Stimulated activated naive CD4-positive, alpha-beta T cell (primary cell): Measurements from ENCODE around the gene SIPA1.

Source experiments
- DNase-seq, 6 experiments: peaks; one replicate each; lab custom pipeline; 2025; lab: John Stamatoyannopoulos, UW

Gene SIPA1

DNA sequence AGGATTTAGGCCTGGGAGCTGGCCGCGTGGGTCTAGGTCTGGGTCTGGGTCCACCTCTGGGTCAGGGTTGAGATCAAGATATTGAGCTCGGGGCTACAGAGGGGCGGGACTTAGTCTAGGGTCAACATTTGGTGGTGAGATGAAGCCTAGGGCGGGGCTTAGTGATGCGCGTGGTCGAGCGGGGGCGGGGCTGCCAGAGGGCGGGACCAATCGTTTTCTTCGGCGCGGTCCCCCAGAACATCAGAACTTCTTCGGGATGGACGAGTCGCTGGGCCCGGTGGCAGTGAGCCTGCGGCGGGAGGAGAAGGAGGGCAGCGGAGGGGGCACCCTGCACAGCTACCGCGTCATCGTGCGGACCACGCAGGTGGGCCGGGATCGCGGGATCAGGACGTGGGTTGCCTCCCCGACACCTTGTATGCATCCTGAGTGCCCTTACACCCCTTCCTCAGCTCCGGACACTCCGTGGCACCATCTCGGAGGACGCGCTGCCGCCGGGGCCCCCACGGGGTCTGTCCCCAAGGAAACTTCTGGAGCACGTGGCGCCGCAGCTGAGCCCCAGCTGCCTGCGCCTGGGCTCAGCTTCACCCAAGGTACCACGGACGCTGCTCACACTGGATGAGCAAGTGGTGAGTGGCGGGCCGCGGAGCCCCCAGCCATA is 4.2 kb downstream of the SIPA1 start:
- DNase-seq = no peak

DNA sequence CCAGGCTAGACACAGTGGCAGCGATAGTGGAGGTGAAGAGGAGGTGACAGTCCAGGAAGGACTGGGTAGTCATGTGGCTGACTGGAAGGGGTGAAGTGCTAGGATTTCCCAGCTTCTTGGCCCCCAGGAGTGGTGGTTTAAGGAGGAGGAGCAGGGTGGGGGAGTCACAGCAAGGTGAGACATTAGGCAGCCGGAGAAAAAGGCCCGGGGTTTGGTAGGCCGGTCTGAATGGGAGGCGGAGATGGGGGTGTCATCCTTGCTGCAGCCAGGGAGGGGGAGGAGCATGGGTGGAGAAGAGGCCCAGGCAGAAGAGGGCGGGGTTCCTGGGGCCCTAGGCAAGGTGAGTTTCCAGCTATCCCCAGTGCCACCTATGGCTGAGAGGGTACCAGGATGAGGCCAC is 6.1 kb downstream of the SIPA1 start:
- DNase-seq = no peak

DNA sequence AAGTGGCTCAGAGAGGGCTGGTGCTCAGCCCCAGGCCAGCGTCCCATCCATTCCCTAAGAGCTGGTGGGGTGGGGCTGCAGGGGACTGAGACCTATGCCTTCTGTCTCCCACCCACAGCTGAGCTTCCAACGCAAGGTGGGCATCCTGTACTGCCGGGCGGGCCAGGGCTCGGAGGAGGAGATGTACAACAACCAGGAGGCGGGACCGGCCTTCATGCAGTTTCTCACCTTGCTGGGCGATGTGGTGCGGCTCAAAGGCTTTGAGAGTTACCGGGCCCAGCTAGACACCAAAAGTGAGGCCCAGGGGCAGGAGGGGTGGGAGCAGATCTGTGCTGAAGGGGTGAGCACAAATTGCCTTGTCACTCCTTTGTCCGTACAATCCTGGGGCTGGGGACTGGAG is 6.9 kb downstream of the SIPA1 start:
- DNase-seq = no peak

DNA sequence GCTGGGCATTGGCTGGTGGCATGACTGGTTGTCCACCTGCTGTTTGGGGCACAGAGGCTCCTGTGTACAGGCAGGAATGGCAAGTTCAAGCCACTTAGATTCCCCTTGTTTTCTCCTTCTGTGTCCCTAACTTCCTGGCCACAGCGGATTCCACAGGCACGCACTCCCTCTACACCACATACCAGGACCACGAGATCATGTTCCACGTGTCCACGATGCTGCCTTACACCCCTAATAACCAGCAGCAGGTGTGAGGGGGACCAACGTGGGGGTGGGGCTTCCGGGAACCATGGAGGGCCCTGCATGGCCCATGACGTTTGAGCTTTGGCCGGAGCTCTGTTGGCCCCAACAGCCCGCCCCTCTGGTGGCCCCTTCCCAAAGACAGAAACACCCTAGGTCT is 7.8 kb downstream of the SIPA1 start:
- no peak for DNase-seq

DNA sequence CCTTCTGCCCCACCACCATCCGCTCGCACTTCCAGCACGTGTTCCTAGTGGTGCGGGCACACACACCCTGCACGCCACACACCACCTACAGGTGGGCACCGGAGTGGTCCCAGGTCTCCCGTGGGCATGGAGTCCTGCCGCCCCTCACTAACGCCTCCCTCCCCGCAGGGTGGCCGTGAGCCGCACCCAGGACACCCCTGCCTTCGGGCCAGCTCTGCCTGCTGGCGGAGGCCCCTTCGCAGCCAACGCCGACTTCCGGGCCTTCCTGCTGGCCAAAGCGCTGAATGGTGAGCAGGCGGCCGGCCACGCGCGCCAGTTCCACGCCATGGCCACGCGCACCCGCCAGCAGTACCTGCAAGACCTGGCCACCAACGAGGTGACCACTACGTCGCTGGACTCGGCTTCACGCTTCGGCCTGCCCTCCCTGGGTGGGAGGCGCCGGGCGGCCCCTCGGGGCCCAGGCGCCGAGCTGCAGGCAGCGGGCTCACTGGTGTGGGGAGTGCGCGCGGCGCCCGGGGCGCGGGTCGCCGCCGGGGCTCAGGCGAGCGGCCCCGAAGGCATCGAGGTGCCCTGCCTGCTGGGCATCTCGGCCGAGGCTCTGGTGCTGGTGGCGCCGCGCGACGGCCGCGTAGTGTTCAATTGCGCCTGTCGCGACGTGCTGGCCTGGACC is 8.5 kb downstream of the SIPA1 start:
- DNase-seq = no peak

DNA sequence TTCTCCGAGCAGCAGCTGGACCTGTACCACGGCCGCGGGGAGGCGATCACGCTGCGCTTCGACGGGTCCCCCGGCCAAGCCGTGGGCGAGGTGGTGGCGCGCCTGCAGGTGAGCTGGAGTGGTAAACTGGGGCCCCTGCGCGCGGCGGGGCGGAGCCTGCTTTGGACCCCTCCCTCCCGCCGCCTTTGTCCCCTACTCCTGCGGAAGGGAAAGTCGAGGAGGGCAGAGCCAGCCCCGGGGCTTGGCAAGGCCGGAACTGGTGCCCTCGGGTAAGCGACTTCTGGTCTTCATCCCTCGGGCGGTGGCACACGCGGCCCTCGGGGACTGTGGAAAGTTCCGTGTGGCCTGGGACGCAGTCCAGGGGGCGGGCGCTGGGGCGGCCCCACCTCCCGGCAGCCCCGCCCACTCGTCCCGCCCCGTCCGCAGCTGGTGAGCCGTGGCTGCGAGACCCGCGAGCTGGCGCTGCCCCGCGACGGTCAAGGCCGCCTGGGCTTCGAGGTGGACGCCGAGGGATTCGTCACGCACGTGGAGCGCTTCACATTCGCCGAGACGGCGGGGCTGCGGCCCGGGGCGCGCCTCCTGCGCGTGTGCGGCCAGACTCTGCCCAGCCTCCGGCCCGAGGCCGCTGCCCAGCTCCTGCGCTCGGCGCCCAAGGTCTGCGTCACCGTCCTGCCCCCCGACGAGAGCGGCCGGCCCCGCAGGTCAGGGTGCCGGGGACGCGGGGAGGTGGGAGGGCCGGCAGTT is 9.2 kb downstream of the SIPA1 start:
- DNase-seq = no peak

DNA sequence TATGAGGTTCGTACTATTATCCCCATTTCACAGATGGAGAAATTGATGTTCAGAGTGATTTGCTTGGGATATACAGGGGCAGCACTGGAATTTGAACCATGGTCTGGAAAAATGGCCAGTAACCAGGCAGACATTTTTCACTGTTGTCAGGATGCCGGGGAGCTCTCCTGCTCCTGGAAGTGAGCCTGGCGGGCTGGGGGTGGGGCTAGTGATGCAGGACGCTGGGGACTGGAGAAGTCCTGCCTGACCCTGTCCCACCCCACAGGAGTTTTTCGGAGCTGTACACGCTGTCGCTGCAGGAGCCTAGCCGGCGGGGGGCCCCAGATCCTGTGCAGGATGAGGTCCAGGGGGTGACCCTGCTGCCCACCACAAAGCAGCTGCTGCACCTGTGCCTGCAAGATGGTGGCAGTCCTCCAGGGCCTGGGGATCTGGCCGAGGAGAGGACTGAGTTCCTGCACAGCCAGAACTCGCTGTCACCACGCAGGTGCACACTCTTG is 11.1 kb downstream of the SIPA1 start:
- no peak for DNase-seq

DNA sequence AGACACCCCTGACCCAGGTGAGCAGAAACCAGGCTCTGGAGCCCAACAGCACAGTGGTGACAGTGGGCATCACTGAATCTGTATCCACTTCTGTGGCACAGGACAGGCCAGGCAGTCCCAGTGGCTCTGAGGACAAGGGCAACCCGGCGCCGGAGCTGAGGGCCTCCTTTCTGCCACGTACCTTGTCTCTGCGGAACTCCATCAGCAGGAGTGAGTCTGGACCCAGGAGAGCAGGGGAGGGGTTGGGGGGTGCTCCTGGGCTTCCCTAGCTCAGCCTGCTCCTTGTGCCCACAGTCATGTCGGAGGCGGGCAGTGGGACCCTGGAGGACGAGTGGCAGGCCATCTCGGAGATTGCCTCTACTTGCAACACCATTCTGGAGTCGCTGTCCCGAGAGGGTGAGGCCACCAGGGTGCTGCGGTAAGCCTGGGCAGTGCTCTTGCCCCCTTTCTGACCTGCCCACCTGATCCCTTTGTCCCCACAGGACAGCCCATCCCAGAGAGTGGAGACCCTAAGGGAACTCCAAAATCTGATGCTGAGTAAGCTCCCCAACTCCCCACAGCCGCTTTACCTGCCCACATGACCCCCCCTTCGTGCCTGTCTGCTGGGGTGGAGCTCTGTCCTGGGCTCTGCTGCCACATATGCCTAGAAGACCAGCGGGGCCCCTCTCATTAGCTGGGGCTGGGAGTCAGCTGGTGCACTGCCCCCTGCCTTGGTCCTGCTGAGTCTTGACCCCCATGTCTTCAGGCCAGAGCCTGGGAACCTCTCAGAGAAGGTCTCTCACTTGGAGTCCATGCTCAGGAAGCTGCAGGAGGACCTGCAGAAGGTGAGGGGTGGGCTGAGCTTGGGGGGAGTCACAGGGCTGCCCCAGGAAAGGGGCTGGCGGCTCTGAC is 12.0 kb downstream of the SIPA1 start:
- DNase-seq = no peak

DNA sequence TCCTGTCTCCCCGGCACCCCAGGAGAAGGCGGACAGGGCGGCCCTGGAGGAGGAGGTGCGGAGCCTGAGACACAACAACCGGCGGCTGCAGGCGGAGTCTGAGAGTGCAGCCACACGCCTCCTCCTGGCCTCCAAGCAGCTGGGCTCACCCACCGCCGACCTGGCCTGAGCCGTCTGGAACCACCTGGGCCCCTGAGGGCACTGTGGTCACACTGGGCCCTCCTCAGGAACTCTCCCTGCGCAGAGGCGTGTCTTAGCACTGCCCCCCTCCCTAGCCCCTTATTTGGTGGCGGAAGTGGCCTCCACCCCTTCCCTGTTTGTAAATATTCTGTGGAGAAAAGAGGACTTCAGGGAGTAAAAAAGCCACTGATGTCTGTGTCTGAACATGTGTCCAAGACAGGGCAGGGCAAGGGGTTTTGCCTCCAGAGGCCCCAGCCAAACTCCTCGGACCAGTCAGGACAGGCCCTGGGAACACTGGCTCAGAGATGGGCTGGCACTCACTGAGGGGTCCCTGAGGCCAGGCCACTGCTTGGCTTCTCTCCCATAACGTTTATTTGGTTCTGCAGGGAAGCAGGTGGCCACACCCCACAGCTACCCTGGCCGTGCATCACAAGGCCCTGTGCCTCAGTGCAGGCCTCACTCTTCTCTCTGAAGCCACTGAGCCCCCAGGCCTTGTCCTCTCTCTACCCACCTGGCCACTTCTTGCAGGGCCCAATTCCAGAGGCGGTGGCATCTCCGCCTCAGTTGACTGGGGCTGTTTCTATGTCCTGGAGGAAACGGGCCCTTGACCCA is 12.8 kb downstream of the SIPA1 start:
- DNase-seq = no peak

DNA sequence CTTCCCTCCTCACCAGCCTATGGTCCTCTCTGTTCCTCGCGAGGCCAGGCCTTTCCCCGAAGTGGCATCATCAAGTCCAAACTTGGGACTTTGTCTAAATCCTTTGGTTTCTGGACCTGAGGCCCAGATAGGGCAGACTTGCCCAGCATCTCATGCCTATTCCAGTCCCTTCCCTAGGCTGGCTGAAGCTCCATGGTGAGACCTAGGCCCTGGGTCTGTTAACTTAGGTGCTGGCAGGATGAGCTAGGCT is 13.4 kb downstream of the SIPA1 start:
- no peak for DNase-seq

DNA sequence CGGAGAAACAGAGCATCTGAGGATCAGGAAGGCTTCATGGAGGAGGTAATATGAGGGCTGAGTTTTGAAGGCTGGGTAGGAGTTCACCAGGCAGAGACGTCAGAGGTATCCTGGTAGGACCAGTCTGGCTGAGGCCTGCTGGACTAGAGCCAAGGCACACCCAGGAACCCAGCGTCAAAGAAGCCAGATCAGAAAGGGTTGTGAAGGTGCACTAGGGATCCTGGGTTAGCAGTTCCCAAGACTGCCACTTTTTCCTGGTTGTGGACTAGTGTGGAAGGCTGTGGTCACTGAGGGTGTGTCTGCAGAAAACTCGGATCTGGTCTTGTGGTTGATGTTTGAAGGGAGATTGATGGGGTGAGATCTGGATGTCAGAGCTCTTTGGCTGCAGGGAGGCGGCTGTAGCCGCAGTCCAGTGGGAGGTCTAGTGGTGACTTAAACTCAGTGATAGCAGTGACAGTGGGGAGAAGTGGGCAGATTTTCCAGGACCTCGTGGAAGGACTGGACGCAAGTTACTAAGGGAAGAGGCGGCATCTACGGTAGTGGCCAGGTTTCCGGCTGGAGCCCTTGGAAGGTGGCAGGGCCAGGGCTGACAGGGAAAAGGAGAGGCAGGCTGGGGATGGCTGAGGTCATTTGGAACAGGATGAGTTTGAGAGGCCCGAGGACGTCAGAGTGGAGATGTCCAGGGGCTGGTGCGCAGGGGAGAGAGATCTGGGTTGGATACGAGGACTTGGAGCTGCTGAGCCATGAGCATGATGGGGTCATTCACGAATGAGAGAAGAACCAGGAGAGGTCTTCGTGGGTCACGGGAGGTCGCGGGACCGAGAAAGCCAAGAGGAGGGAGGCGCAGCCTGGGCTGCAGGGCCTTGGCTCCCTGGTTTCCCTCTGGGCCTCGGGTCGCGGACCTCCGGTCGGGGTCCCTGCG is 13.9 kb downstream of the SIPA1 start:
- DNase-seq = peak in 2 of 6 experiments; percentile 31 to 43

DNA sequence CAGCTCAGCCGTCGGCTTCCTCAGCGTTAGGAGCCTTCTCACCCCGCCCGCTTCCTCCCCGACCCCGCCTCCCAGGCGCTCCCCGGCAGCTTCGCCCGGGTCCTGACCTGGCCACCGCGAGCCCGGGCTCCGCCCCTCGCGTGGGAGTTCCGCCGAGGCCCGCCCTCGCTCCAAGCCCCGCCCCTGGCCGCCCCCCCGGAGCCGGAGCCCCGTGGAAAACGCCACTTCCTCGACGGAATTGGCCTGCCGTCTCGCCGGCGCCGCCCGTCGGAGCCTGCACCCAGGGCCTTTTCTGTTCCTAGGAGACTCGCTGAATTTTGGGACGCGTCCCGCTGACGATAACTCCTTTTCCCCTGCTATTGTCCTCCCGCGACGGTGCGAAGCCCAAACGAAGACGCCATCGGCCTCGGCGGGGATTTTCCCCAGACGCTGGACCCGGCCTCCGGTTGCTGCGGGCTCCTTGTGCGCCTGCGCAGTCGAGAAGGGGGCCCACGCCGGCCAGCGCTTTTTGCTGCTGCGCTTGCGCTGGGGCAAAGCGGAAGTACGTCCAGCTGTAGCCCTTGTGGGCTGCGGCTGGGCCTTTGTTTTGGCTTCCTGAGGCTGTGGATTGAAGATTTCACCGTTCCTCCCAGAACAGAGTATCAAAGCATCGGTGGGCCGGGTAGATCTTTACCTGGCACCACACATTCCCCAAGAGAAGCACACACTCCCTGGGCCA is 14.8 kb downstream of the SIPA1 start:
- peak; percentile 90 to 99 (median 96) for DNase-seq

DNA sequence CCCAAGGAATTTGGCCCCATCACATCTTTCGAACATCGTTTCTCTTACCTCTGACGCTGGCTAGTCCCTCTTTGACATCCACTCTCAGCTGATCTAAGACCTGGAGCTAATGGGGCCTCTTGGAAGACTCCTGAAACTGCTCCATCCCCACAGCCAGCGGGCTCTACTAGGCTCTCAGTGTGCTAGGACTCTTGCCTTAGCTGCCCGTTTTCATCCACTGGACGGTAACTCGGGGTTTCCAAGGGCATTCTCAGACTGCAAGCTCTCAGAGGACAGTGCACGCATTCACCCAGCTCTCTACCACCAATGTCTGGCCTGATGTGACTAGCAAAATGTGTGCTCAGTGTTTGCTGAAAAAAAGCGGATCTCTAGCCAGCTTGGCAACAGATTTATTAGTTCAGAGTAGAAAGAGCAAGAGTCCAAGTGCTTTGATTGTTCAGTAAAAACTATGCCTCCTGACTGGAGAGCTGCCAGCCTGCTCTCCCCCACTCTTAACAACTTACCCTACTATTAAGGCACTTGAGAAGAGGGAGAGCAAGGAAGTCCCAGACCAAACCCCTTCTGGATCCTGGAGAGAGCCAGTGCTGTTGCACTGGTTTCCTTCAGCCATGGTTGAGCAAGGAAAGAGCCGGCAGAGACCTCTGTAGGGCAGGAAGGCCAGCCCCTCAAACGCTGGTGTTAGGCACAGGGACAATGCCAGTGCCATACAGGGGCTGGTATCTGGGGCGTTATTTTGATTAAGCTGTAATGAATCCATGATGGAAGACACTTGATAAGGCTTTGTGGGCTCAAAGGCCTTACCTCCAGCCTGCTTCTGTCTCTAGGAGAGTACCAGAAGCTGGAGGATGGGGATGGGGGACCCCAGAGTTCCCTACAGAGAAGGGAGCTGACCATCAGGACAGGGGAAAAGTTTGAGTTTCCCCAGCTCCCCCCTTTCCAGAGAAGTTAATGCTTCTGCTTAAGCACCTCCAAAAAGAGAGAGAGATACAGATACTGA is 15.6 kb downstream of the SIPA1 start:
- peak in 1 of 6 experiments; percentile 63 for DNase-seq

DNA sequence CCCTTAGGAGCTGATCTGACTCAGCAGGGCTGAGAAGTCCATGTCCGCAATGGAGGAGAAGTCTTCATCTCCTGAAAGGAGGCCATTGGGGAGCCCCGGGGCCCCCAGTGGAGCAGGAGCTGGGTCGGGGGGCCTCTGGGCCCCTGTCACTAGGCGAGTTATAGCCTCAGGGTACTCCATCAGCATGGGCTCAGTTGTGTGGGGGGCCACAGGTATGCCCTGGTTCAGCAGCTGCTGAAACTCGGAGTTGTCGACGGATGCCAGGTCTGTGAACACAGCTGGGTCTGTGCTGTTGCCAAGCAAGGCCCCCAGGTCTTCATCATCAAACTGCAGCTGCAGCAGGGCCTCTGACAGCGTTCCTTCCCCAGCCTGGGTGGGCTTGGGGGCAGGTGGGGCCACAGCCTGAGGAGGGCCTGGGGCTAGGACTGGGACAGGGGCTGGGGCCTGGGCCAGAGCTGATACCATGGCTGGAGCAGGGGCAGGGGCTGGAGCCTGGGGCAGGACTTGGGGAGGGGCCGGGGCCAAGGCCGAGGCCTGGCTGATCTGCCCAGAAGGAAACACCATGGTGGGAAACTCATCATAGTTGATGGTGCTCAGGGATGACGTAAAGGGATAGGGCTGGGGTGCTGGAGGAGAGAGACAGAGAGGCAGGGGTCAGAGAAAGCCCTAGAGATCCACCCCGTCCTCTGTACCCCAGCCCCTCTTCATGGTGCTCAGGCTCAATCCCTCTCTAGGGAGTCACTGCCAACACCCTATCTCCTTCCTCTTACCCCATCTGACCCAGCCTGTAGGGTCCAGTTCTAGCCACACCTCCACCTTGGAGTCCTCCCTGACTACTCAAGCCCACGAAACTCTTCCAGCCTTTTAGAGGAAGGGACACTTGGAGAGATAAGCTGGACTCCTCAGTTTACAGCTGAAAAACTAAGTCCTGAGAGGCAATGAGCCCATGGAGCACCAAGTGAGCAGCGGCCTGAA is 16.8 kb downstream of the SIPA1 start:
- no peak for DNase-seq

DNA sequence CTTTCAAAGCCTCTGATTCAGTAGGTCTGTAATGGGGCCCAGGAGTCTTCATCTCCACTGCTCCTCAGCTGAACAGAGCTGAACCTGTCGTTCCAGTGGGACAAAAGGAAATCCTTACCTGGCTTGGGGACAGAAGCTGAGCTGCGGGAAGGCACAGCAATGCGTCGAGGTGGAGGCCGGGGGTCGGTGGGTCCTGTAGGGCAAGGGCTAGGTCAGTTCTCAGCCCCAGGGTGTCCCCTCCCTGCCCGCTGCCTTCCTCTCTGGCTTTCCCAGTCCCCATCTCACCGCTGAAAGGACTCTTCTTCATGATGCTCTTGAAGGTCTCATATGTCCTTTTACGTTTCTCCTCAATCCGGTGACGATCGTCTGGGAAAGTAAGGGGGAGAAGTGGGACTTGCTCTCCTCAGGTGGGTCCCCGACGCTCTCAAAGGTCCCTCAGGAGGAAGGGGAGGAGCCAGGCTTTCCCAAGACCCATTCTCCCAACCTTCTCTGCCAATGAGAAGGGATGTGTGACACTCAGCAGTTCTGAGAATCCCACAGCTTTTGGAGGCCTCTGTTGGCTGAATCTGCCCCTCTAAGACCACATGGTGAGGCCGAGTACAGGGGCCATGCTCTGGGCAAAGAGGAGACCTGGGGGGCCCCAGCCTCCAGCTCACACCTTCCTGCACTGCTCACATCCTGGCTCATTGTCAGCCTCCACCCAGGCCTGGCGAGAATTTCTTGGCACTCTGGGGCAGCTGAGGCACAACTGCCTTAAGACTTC is 17.9 kb downstream of the SIPA1 start:
- DNase-seq = no peak

DNA sequence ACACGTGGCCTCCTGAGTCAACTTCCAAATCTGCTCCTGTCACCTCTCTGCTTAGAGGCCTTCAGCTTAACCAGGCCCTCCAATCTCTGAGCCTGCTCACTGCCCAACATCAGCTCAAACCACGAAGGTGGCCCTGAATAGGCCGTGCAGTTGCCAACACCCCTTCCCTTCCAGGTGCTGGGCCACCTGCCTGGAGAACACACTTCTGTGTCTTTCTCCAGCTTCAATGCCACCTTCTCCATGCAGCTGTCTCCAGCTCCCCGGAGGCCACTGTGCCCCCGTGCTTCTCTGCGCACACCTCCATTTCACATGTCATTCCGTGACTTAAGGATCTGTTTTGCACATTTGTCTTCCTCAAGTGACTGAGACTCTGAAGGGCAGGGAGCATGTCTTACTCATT is 19.5 kb downstream of the SIPA1 start:
- no peak for DNase-seq
